Measurements from ENCODE around the gene PGM2.

The PGM2 gene

DNA sequence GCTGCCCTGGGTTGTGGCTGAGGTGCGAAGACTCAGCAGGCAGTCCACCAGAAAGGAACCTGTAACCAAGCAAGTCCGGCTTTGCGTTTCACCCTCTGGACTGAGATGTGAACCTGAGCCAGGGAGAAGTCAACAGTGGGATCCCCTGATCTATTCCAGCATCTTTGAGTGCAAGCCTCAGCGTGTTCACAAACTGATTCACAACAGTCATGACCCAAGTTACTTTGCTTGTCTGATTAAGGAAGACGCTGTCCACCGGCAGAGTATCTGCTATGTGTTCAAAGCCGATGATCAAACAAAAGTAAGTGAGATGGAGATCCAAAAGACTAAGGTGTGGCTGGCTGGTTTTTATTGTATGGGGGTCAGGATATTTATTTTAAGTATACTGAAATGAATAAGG lies 75.7 kb downstream of the PGM2 start:
- no peak for DNase-seq

DNA sequence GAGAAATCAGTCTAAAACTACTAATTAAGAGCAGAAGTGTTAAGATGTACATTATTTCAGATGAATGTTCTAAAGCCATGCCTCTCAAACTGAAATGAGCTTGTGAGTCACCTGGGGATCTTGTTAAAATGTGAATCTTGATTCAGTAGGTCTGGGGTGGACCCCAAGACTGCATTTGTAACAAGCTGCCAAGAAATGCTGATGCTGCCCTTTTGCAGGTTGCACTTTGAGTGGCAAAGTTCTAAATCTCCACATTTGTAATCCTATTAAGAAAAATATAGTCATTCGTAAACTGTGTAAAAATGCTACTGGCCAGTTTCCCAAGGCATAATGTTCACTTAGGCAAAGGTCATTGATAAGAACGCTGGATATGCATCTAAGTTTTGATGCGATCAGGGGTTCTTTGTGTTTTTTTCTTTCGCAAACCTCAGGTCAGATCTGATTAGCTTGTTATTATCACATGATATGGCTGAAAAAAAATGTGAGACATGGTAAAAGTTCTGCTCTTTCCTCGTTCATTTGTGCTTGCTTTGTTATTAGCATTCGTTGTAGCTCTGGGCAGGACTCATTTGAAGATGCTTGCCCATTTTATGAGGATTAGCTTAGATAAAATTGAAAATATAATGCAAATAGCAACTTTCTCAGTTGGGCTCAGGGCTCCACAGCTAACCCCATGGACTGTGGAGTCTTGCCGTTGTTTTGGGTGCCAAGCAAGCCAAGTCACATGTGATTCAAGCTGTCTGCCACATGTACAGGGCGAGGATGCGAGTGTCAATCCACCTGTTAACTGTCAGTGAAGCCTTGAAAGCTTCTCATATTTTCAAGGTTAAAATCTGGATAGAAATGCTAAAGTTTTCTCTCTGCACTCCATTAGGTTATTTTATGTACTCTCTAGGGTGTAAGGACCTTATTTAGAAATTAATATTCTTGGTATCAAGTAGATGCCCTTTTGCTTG lies 76.5 kb downstream of the PGM2 start:
- DNase-seq = no peak

DNA sequence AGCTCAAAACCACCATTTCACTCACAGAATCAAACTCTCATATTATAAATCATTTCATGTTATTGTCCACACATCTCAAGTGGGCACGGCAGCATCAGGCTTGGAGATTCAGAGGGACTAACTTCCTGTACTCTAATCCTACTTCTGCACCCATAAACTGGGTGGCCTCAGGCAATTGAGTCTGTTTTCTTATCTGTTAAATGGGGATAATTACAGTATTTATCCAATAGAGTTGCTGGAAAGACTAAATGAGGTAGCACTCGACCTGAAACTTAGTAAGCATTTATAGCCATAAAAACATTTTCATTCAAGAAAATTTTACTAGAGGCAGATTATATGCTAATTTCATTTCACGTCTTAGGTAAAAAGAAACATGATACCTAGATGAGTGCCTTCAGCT lies 77.4 kb downstream of the PGM2 start:
- no peak for DNase-seq

DNA sequence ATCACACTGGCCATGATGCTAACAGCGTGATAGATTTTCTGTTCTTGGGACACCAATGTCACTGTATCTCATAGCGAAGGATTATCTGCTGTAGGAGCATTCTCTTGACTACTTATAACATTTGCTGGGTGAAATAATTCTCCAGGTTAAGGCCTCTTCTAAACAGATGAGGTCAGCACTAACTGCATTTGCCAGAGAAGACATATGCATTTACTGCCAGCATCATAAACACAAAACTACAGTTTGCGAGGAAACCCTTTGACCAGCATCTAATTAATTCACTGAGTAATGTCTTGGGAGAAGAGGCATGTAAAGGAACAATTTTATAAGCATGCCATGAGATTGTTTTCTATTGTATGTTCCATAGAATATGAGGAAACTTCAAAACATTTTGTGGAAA lies 78.3 kb downstream of the PGM2 start:
- no peak for DNase-seq

DNA sequence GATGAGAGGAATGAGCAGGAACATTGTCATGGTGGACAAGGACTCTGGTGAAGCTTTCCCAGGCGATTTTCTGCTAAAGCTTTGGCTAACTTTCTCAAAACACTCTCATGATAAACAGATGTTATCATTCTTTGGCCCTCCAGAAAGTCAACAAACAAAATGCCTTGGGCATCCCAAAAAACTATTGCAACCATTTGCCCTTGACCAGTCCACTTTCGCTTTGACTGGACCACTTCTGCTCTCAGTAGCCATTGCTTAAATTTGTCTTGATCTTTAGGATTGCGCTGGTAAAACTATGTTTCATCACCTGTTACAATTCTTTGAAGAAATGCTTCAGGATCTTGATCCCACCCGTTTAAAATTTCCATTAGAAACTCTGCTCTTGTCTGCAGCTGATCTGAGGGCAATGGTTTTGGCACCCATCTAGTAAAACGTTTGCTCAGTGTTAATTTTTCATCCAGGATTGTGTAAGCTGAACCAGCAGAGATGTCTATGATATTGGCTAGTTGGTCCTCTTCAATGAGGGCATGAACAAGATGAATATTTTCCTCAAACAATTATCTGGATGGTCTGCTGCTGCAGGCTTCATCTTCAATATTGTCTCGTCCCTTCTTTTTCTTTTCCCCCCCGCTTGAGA lies 79.2 kb downstream of the PGM2 start:
- DNase-seq = no peak

DNA sequence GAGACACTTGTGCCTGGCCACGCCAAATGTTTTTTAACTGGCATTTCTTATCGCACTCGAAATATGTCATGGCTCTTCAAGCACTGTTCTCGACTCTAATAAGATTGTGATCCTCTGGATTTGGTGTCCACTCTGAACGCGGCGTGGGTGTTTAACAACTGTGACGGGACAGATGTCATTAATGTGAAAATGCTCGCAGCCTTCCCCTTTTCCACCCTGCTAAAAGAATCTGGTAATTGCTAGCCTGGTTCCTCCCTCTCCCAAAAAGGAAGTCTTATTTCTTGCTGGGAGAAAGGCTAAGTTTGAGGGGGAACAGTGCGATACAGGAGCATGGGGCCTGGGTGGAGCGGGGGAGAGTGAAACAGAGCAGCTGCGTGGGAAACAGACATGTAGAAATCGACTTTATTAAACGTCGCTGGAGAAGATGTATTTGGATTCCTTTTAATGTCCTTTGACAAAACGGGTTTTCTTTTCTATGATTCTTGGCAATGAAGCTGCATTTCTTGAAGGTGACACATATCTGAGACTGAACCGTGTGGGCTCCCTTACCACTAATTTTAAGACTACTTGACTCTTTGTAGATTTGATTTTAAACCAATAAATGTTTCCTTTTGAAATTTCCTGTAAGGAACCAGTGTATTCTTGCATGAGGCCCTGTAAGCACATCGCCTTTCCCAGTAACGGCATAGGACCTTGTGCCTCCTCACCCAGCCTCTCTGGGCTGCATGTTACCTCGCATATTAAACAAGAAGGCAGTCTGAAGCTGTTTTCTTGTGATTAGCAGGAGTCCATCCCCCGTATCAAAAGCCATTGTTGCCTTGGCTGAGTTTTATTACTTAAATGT lies 82.2 kb downstream of the PGM2 start:
- DNase-seq = peak in 8 of 58 donors; percentile 4 to 25 (median 8)

DNA sequence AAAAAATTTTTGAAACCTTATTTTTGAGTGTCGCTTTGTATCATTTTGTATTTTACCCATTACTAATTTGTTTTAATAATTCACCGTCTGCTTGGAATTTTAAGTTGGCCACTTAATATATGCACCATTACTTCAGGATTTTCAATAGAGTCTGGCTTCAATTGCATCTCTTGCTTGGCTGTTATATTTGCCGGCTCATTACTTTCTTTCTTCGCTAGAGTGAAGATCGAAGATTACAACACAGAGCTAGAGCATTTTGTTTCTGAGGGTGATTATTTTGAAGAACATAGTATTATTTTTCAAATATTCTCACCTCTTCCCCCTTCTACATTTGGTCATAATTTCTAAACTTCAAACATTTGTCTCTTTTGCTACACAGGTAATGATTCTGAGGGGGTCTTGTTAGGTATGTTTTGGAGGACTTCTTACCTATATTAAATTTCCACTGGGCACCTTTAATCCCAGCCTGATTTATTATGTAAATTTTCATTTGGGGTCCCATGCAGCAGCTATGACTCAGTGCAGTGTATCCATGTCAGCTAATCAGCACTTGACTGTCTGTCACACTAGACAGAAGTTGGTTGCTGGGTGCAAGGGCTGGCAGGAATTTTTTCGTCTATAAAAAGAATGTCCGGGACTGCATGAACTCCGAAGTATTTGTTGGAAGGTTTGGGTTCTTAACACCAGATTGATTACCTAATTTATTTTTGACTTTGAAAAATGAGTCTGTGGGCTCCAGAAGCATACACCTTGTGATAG lies 83.0 kb downstream of the PGM2 start:
- no peak for DNase-seq

DNA sequence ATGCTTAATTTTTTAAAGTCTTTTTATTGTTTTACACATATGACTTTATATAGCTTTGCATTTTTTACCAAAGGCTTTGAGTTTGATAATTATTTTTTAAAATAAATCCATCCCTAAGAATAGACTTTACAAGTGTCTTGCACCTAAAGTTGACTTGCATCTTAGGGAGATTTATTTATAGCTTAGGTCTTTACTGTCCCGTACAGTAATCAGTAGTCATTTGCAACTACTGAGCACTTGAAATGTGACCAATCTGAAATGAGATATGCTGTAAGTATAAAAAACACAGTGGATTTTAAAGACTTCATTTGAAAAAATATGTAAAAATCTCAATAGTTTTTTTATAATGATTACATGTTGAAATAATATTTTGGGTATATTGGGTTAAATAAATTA lies 83.6 kb downstream of the PGM2 start:
- DNase-seq = no peak

Measured in anterior cingulate cortex (tissue), 58 donors.